ENCODE data around the gene SEMA4D. TPM values are rescaled to one million over a fixed set of nuclear protein-coding genes. Genes with fewer than 3 reads are reported as not detected.

SEMA4D gene
- total RNA-seq, 2 donors from 2014 or later, result 18.9 to 21.2 TPM

GRCh38 chr9:89412951-89413350 lies 85.0 kb downstream of the SEMA4D start:
- DNase-seq (no peak), ATAC-seq (no peak)
- intact Hi-C loops (cut with DNase I, micrococcal nuclease), result no loop called here

- no peak for DNase-seq
- no peak for ATAC-seq
- intact Hi-C loops (cut with DNase I, micrococcal nuclease), result no loop called here
These were observed 85.4 kb downstream of the SEMA4D start for GRCh38 chr9:89412541-89412940.

- ATAC-seq (no peak), DNase-seq (no peak)
- intact Hi-C loops (cut with DNase I, micrococcal nuclease), result no loop called here
These were observed 86.2 kb downstream of the SEMA4D start for GRCh38 chr9:89411759-89412158.

GRCh38 chr9:89410641-89411350 lies 87.1 kb downstream of the SEMA4D start:
- ATAC-seq, result peak; percentile 41
- intact Hi-C loops (cut with DNase I, micrococcal nuclease), result no loop called here
- no peak for DNase-seq

GRCh38 chr9:89410022-89410421 lies 87.9 kb downstream of the SEMA4D start:
- no peak for ATAC-seq
- DNase-seq, result no peak
- intact Hi-C loops (cut with DNase I, micrococcal nuclease), result no loop called here

- intact Hi-C loops (cut with DNase I, micrococcal nuclease), result no loop called here
- no peak for ATAC-seq
These were observed 88.4 kb downstream of the SEMA4D start for GRCh38 chr9:89409466-89409865.

GRCh38 chr9:89408628-89409101 lies 89.2 kb downstream of the SEMA4D start:
- peak in 1 of 2 donors; percentile 41 for DNase-seq
- intact Hi-C loops (cut with DNase I, micrococcal nuclease), result no loop called here
- ATAC-seq, result no peak

More at GRCh38 chr9:89409466-89409865, 88.4 kb downstream of the SEMA4D start:
- DNase-seq, result no peak

GRCh38 chr9:89407070-89407469 lies 90.8 kb downstream of the SEMA4D start:
- DNase-seq (no peak), ATAC-seq (no peak)
- intact Hi-C loops (cut with DNase I, micrococcal nuclease), result no loop called here

- DNase-seq (peak in 1 of 2 donors; percentile 46), ATAC-seq (peak; percentile 24)
- intact Hi-C loops (cut with DNase I, micrococcal nuclease), result no loop called here
These were observed 92.1 kb downstream of the SEMA4D start for GRCh38 chr9:89405826-89406225.

GRCh38 chr9:89404074-89404473 lies 93.8 kb downstream of the SEMA4D start:
- DNase-seq, result no peak
- intact Hi-C loops (cut with DNase I, micrococcal nuclease), result no loop called here
- ATAC-seq, result no peak

- intact Hi-C loops (cut with DNase I, micrococcal nuclease), result no loop called here
- ATAC-seq (no peak), DNase-seq (no peak)
These were observed 95.1 kb downstream of the SEMA4D start for GRCh38 chr9:89402695-89403427.

GRCh38 chr9:89400403-89401116 lies 97.4 kb downstream of the SEMA4D start:
- intact Hi-C loops (cut with DNase I, micrococcal nuclease), result no loop called here
- DNase-seq (no peak), ATAC-seq (peak; percentile 21)

- intact Hi-C loops (cut with DNase I, micrococcal nuclease), result no loop called here
- ATAC-seq (no peak), DNase-seq (no peak)
These were observed 99.3 kb downstream of the SEMA4D start for GRCh38 chr9:89398621-89399020.

GRCh38 chr9:89397471-89397870 lies 100.4 kb downstream of the SEMA4D start:
- ATAC-seq, result no peak
- intact Hi-C loops (cut with DNase I, micrococcal nuclease), result no loop called here
- DNase-seq, result no peak

- no peak for DNase-seq
- ATAC-seq, result no peak
- intact Hi-C loops (cut with DNase I, micrococcal nuclease), result no loop called here
These were observed 101.8 kb downstream of the SEMA4D start for GRCh38 chr9:89395931-89396710.

GRCh38 chr9:89394412-89394811 lies 103.5 kb downstream of the SEMA4D start:
- ATAC-seq (no peak), DNase-seq (no peak)
- intact Hi-C loops (cut with DNase I, micrococcal nuclease), result no loop called here

- ATAC-seq (no peak), DNase-seq (no peak)
- intact Hi-C loops (cut with DNase I, micrococcal nuclease), result no loop called here
These were observed 106.3 kb downstream of the SEMA4D start for GRCh38 chr9:89391585-89391984.

- no peak for ATAC-seq
- intact Hi-C loops (cut with DNase I, micrococcal nuclease), result no loop called here
- no peak for DNase-seq
These were observed 107.3 kb downstream of the SEMA4D start for GRCh38 chr9:89390578-89391116.

- DNase-seq (no peak), ATAC-seq (no peak)
- intact Hi-C loops (cut with DNase I, micrococcal nuclease), result no loop called here
These were observed 107.8 kb downstream of the SEMA4D start for GRCh38 chr9:89390068-89390555.
